Muscle of back (tissue), 11 donors: Measurements from ENCODE around the gene KIFC3. TPM values are rescaled to one million over a fixed set of nuclear protein-coding genes. Genes with fewer than 3 reads are reported as not detected.
"Not testable (repeated sequence)": the region's sequence is repeated elsewhere in the genome, so short reads cannot be mapped to it uniquely, and the experiment has no call there.

Experiments used
- DNase-seq, 3 donors: peaks; one replicate each; pipeline versions ENCODE4 v3.0.0 to v3.0.0-alpha.2; 2013
- polyA plus RNA-seq, 10 donors: library from polyadenylated mRNA; unstranded; fragments of 120-200 nt; gene quantifications; one replicate each; pipeline ENCODE4 v1.2.1, GENCODE V29; 2013; ENCODE audit not compliant: insufficient read length in 10 of 10

Gene KIFC3
- polyA plus RNA-seq, 10 donors, result 9.6 to 22.0 (median 13.9) TPM

DNA sequence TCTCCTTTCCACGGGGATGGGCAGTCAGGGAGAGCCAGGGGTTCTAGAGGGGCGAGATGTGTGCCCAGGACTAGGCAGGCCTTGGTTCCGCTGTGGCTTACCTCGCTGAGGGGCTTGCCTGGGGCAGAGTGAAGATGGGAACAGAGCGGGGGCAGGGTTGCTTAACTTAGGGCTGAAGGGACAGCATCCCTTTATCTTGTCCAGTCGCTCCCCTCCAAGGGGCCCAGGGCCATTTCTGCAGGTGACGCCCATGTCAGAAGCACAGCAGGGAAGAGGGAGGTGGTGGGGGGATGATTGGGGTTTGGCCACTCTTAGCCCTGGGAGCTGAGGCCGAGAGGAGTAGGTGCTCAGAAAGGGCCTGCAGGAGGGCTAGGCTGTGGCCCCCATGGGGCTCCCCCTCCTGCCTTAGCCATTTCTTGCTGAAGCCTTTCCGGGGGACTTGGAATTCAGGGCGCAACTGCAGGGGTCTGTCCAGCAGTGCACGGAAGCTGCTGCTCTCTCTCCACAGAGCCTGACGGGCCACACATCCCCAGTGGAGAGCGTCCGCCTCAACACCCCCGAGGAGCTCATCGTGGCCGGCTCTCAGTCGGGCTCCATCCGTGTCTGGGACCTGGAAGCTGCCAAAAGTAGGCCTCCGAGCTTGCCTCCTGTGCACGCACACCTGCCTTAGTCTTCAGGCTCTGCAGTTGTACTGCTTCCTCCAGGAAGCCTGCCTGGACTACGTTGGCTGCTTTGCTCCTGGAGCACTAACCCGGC, 58.2 kb downstream of the KIFC3 start:
- no peak for DNase-seq

- DNase-seq, result no peak
Observed at GRCh38 chr16:57743458-57743857, 58.8 kb downstream of the KIFC3 start.

DNA sequence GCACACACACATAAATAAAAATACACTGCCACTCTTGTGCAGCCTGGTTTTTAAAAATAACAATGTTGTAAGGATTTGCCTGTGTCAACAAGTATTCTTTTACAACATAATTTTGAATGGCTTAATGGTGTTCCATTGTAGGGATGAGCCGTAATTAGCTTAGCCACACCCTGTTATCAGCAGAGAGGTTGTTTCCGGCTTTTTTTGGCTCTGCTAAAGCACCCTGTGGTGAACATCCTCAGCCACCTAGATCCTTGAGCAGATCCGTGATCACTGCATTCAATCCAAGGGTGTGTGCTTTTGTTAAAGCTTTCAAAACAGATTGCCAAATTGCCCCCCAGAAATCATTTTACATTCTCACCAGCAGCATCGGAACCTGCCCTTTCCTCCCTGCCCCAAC, 59.7 kb downstream of the KIFC3 start:
- DNase-seq, result no peak

DNA sequence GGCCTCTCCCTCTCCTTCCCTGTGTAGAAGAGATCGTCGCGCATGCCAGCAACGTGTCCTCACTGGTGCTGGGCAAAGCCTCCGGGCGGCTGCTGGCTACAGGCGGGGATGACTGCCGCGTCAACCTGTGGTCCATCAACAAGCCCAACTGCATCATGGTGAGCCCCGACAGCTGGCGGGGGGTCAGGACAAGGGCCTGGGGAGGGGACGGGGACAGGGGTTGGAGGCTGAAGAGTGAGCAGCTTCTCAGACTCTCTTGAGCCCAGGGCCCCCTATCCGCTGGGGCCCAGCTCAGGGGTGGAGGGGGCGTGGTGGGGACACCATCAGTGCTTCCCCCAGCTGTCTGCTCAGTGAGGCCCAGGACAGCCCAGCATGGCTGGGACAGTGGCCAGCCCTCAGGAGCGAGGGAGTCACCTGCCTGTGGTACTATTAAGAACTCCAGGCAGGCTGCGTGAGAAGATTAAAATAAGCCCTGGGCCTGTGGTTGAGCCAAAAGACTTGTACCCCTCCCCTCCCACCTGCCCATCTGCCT, 60.6 kb downstream of the KIFC3 start:
- DNase-seq, result peak; percentile 40 to 64 (median 47)

DNA sequence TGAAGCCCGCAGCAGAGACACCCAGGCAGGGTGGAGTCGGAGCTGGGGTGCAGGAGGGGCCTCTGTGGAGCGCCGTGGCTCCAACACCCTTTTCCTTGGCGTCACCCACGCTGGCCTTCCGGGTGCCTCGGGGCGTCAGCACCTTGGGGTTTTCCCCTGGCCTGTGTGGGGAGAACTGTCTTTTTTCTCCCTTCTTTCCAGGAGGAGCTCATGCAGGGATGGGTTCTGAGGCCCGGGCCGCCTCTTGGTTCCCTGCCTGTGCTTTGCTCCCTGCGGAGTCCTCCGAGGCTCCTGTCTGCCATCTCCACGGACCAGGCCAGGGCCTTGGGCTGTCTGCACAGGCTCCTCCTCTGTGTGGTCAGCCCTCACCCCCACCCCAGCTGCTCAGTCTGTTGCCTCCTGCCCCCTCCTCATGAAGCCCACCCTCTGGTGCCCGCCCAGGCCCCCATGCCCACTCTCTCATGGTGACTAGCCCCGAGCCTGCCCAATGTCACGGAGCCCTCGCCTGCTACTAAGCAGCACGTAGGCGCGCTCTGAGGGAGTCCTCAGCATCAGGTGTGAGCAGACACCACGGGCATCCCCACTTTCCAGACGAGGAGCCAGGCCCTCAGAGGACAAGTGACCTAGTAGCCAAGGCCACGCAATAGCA, 61.7 kb downstream of the KIFC3 start:
- DNase-seq, result no peak

- DNase-seq, result no peak
Observed at GRCh38 chr16:57739756-57740422, 62.4 kb downstream of the KIFC3 start.

DNA sequence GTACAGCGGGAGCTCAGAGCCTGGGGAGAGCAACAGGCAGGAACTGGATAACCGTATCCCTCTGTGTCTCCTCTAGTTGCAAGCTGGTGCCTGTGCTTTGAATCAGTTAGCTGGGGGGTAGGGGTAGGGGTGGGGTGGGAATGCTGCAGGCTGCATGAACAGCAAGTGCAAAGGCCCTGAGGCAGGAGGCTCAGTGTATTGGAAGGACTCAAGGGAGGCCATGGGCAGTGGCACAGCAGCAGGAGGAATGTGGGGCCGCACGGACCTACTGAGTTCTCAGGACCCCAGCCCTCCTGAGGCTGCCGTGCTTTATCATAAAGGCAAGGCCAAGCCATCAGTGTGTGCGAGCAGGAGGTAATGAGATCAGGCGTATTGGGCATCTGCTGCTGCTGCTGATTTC, 63.4 kb downstream of the KIFC3 start:
- no peak for DNase-seq

DNA sequence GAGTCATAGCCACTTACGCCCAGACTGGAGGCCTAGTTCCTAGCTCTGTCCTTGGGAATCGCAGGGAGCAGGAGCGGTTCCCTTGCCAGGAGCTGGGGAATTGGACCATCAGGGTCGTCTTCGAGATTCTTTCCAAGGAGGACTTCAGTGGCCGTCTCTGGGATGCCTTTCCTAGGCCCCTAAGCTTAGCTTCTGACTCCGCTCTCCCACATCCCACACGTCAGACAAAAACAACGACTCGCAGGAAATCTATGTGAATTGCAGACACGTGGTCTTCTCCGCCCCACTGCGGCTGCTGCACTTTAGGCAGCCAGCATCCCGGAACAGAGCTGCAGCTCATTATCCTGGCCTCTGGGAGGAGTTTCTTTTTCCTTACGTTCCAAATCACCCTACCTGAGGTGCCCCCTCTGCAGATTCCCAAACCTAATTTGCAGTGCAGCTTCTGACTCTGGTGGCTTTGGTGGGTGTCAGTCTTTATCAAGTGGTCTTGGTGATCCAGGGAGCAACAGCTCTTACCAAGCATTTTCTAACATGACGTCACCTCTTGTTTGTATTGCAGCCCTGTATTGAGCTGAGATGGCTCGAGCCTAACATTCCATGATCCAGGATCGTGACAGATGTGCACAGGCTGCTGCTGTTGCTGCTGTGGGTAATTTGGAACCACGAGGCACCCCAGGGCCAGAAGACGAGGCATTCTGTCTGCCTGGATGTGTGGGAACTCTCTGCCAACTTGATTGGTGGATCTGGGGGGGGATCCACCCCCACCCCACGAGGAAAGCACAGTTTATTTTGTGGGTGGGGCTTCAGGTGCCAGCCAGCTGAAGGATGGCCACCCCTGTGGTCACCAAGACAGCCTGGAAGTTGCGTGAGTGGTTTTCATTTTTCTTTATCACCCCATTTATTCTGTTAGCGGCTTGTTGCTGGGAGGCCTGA, 65.6 kb downstream of the KIFC3 start:
- DNase-seq, result peak; percentile 56 to 88 (median 66)

DNA sequence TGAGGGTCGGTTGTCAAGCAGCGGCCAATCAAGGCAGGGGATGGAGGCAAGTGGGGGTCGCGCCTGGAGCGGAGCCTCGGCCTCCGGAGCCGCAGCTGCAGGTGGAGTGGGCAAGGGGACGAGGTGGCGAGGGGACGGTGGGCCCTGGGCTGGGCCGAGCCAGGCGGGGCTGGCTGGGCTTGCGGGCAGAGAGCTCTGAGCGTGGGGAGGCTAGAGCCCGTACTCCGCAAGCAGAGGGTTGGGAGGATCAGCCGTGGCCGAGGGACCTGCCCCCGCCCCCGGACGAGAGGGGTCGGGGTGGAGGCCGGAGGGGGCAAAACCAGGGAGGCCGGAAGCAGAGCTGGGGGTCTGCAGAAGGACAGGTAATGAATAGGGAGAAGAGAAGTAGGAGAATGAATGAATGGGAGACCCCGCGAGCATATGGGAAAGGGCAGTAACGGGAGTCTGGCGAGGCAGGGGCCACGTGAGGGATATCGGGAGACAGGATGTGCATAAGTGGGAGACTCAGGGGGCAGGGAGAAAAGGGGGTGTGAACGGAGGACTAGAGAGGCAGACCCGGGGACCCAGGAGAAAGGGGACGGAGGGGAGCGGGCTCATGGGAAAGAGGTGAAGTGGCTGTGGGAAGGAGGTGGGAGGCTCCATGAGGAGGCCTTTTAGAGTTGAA, 66.4 kb downstream of the KIFC3 start, which contains the start of gene KATNB1:
KATNB1 (plus strand) TSS at position 16 of the 664 bp plus-strand sequence. CDS start 1,474 bp downstream, outside the sequence.
- peak in 1 of 3 donors; percentile 30 for DNase-seq

GRCh38 chr16:57734925-57735754, 67.2 kb downstream of the KIFC3 start:
- DNase-seq, result peak; percentile 100

DNA sequence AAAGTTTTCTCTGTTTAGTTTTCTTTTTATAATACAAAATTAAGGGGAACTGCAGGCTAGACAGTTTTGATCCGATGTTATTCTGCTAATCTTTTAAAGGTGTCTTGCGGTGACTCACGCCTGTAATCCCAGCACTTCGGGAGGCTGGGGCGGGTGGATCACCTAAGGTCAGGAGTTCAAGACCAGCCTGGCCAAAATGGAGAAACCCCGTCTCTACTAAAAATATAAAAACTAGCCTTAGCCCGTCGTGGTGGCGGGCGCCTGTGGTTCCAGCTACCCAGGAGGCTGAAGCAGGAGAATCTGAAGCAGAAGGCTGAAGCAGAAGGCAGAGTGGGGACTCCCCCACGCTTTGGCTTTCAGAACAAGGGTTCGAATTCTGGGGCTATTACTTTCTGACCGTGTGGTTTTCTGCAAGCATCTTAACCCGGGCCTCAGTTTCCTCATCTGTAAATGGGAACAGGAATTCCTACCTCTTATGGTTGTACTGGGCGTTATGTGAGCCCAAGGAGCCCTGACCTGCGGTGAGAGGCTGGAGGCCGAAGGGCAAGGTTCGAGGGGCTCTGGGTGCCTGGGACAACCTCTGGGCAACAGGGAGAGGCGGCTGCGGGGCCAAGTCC, 67.9 kb downstream of the KIFC3 start:
- no peak for DNase-seq

GRCh38 chr16:57732714-57733113, 69.6 kb downstream of the KIFC3 start:
- DNase-seq, result no peak

GRCh38 chr16:57732037-57732436, 70.3 kb downstream of the KIFC3 start:
- DNase-seq, result no peak

DNA sequence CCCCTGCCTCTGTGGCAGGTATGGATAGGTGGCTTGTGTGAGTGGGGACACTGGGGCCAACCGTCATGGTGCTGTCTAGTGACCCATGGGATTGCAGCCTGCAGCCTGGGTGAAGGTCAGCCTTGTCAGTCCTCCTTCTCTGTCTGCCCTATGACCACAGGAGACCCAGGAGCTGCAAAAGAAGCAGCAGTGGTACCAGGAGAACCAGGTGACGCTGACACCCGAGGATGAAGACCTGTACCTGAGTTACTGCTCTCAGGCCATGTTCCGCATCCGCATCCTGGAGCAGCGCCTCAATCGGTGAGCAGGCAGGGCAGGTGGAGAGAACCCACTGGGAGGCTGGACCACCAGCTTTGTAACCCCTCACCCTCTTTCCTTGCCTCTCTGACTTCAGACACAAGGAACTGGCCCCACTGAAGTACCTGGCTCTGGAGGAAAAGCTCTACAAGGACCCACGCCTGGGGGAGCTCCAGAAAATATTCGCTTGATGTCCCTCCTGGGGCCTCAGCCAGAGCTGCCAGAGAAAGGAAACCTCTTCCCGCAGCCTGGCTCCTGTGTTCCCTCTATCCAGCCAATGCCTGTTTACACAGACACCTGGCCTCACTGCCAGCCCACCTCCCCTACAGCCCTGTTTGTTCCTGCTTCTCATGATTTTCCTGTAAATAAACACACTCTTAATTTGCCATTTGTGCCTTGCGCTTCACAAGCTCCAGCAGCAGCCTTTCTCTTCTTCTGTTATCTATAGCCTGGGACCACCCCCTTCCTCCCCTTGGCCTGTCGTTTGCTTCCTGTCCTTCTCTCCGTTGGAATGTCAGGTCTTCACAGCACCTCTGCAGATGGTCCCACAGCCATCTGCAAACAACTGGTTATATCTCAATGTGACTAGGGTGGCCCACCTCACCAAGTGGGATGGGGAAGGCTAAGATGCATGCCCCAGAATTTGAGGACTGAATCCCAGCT, 71.2 kb downstream of the KIFC3 start:
- no peak for DNase-seq

- DNase-seq, result not testable (repeated sequence)
Observed at GRCh38 chr16:57729852-57730251, 72.4 kb downstream of the KIFC3 start.

GRCh38 chr16:57729182-57729484, 73.2 kb downstream of the KIFC3 start:
- no peak for DNase-seq

DNA sequence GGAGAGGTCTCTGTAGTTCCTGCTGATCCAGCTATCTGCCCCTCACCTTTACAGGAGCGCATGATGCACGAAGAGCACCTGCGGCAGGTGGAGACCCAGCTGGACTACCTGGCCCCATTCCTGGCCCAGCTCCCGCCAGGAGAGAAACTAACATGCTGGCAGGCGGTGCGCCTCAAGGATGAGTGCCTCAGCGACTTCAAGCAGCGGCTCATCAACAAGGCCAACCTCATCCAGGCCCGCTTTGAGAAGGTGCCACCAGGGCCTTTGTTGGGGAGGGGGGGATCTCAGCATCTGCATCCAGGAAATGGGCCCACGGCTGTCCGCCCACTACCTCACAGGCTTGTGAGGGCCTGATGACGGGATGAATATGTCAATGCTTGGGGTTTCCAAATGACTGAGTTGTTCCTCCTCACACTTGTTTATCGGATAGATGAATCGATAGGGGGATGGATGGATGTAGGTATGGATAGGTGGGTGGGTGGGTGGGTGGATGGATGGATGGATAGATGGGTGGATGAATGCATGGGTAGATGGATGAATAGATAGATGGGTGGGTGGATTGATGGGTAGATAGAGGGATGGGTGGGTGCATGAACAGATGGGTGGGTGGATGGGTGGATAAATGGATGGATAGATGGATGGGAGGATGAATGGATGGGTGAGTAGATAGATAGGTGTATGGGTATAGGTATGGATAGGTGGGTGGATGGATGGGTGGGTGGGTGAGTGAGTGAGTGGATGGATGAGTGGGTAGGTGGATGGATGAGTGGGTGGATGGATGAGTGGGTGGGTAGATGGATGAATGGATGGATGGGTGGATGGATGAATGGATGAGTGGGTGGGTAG, 73.7 kb downstream of the KIFC3 start:
- no peak for DNase-seq
